Thoracic aorta (tissue), 2 donors: ENCODE data around the gene SLCO1A2. TPM values are rescaled to one million over a fixed set of nuclear protein-coding genes. Genes with fewer than 3 reads are reported as not detected.

Experiments used
- ATAC-seq: fragments of 150-250 bp; one replicate; pipeline ENCODE4 v1.8.0; 2017; ENCODE audit warnings: low read depth; ENCODE audit not compliant: insufficient number of reproducible peaks, low FRiP score
- DNase-seq: peaks from one replicate; pipeline ENCODE4 v3.0.0-alpha.2; 2020; ENCODE audit warnings: low spot score
- H3K27ac ChIP-seq, 2 donors: fragments of 200-600 bp; sonication (generic); 1 replicate in 1 of 2; 2 replicates in 1 of 2; pipeline ENCODE4 v1.5.1; 2016; ENCODE audit warnings: mild to moderate bottlenecking in 2 of 2, moderate library complexity in 2 of 2
- H3K27me3 ChIP-seq: fragments of 200-600 bp; sonication (generic); replicated peaks from 2 replicates; pipeline ENCODE4 v1.6.0; 2016; ENCODE audit warnings: mild to moderate bottlenecking; ENCODE audit not compliant: insufficient read depth
- H3K36me3 ChIP-seq: fragments of 200-600 bp; sonication (generic); one replicate; pipeline ENCODE4 v1.5.1; 2016
- H3K4me1 ChIP-seq, 2 donors: fragments of 200-600 bp; sonication (generic); 1 replicate in 1 of 2; 2 replicates in 1 of 2; pipeline versions ENCODE4 v1.5.1 to v1.6.0; 2016; ENCODE audit warnings: low read depth in 2 of 2, mild to moderate bottlenecking in 1 of 2; ENCODE audit not compliant: control insufficient read depth in 1 of 2
- H3K4me3 ChIP-seq: fragments of 200-600 bp; sonication (generic); 2 replicates; pipeline ENCODE4 v1.5.1; 2016; ENCODE audit warnings: mild to moderate bottlenecking
- H3K9me3 ChIP-seq: fragments of 200-600 bp; sonication (generic); 2 replicates; pipeline ENCODE4 v1.5.1; 2016
- CTCF ChIP-seq: fragments of 200-600 bp; sonication (generic); IDR thresholded peaks from one replicate; pipeline ENCODE4 v1.5.1; 2019; ENCODE audit warnings: antibody characterized with exemption
- total RNA-seq, 2 donors: library from RNA; depleted of rRNA; stranded (reverse); fragments of >200 nt; gene quantifications; one replicate each; pipeline versions ENCODE4 v1.1.0 to v1.2.3, GENCODE V29; 2016

The SLCO1A2 gene
- total RNA-seq, 2 donors from 2014 or later: not detected

DNA sequence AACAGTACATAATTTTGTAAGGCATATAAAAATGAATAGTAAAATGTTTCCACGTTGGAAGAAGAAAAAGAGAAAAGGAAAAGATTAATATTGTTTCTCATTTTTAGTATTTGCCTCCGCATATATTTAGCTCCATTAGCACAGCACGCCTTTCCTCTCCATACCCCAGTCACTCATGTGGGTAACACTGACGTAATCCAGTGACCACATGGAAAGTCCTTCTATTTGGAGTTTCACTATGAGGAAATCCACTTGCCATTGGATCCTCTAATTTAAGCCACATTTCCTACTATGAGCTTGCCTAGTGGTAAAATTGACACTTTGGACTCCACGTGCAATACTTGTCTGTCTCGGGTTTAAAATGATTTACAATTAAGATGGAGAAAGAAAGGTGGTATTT is 5.7 kb upstream of the SLCO1A2 start:
- no peak for ATAC-seq
- no peak for DNase-seq
- H3K36me3 ChIP-seq: no peaks in the 10 kb centered on the region

DNA sequence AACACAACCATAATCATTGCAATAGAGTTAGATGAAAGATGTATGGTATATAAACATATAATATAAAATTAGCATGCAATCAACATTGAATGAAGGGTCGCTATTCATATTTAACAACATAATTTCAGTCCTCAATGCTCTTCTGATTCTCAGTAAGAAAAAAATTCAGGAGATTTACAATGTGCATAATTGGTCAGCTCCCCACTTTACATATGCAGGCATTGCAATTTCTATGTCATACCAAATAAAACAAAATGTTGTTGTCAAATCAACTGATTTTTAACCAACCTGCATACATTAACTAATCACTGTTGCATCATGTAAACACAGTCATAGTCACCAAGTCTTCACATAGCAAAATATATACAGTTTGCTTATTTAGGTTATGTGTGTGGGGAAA is 5.2 kb upstream of the SLCO1A2 start:
- TF ChIP-seq CTCF: no peak
- H3K4me1 ChIP-seq: peaks cover 4 to 6% of the 10 kb centered on the region in 2 donors
- no peaks in the 10 kb centered on the region for H3K36me3 ChIP-seq
- DNase-seq (no peak), ATAC-seq (no peak)
- H3K4me3 ChIP-seq: no peak overlapping the region
- no peaks in the 10 kb centered on the region for H3K27me3 ChIP-seq
- no peaks in the 10 kb centered on the region for H3K9me3 ChIP-seq
- no peak overlapping the region for H3K27ac ChIP-seq

More for the DNA sequence above, 5.7 kb upstream of the SLCO1A2 start:
- Histone ChIP-seq H3K9me3 (no peaks in the 10 kb centered on the region), H3K4me3 (no peak overlapping the region), H3K27me3 (no peaks in the 10 kb centered on the region), H3K27ac (no peak overlapping the region), H3K4me1 (peaks cover 4 to 5% of the 10 kb centered on the region in 2 donors)
- TF ChIP-seq CTCF: no peak

GRCh38 chr12:21337959-21338744 is 3.4 kb upstream of the SLCO1A2 start:
- DNase-seq (no peak), ATAC-seq (no peak)
- H3K4me3 ChIP-seq: no peak overlapping the region
- H3K36me3 ChIP-seq: no peaks in the 10 kb centered on the region
- peaks cover 4 to 6% of the 10 kb centered on the region in 2 donors for H3K4me1 ChIP-seq
- no peaks in the 10 kb centered on the region for H3K27me3 ChIP-seq
- H3K9me3 ChIP-seq: no peaks in the 10 kb centered on the region
- no peak for TF ChIP-seq CTCF
- H3K27ac ChIP-seq: no peak overlapping the region

- Histone ChIP-seq H3K4me1 (peaks cover 4 to 6% of the 10 kb centered on the region in 2 donors), H3K27me3 (no peaks in the 10 kb centered on the region), H3K4me3 (no peak overlapping the region), H3K36me3 (no peaks in the 10 kb centered on the region), H3K9me3 (no peaks in the 10 kb centered on the region), H3K27ac (no peak overlapping the region)
- DNase-seq: no peak
- ATAC-seq: no peak
- TF ChIP-seq CTCF: no peak
These were observed 2.7 kb upstream of the SLCO1A2 start for GRCh38 chr12:21337453-21337852.

GRCh38 chr12:21336656-21337055 is 1.9 kb upstream of the SLCO1A2 start:
- no peaks in the 10 kb centered on the region for H3K36me3 ChIP-seq
- no peak for ATAC-seq
- H3K9me3 ChIP-seq: no peaks in the 10 kb centered on the region
- TF ChIP-seq CTCF: no peak
- no peak overlapping the region for H3K4me3 ChIP-seq
- H3K27ac ChIP-seq: no peak overlapping the region
- H3K4me1 ChIP-seq: peaks cover 4 to 6% of the 10 kb centered on the region in 2 donors
- no peaks in the 10 kb centered on the region for H3K27me3 ChIP-seq
- DNase-seq: no peak
